ENCODE data around the gene CUX1. TPM values are rescaled to one million over a fixed set of nuclear protein-coding genes. Genes with fewer than 3 reads are reported as not detected.

The CUX1 gene
- total RNA-seq, 2 donors from 2014 or later = 87.6 to 120 TPM

GRCh38 chr7:101902680-101903514, 85.5 kb downstream of the CUX1 start:
- DNase-seq (ENCODE audit: low spot score) = no peak
- intact Hi-C loops (cut with DNase I) = no loop called here

GRCh38 chr7:101903515-101903868, 86.1 kb downstream of the CUX1 start:
- intact Hi-C loops (cut with DNase I) = no loop called here
- no peak for DNase-seq (ENCODE audit: low spot score)

- no peak for DNase-seq (ENCODE audit: low spot score)
- intact Hi-C loops (cut with DNase I) = no loop called here
Observed at GRCh38 chr7:101904019-101904418, 86.6 kb downstream of the CUX1 start.

GRCh38 chr7:101905203-101905865, 87.9 kb downstream of the CUX1 start:
- DNase-seq (ENCODE audit: low spot score) = no peak
- intact Hi-C loops (cut with DNase I) = no loop called here

- DNase-seq (ENCODE audit: low spot score) = no peak
- intact Hi-C loops (cut with DNase I) = no loop called here
Observed at GRCh38 chr7:101906291-101907240, 89.1 kb downstream of the CUX1 start.

GRCh38 chr7:101910991-101911799, 93.8 kb downstream of the CUX1 start:
- peak; percentile 85 for DNase-seq (ENCODE audit: low spot score)

GRCh38 chr7:101911800-101912715, 94.6 kb downstream of the CUX1 start:
- no peak for DNase-seq (ENCODE audit: low spot score)
- intact Hi-C loops (cut with DNase I) = no loop called here

More at GRCh38 chr7:101910991-101911799, 93.8 kb downstream of the CUX1 start:
- intact Hi-C loops (cut with DNase I) = no loop called here

GRCh38 chr7:101912716-101913110, 95.3 kb downstream of the CUX1 start:
- no peak for DNase-seq (ENCODE audit: low spot score)
- intact Hi-C loops (cut with DNase I) = no loop called here

GRCh38 chr7:101913247-101913721, 95.9 kb downstream of the CUX1 start:
- intact Hi-C loops (cut with DNase I) = no loop called here
- no peak for DNase-seq (ENCODE audit: low spot score)

GRCh38 chr7:101913851-101914250, 96.4 kb downstream of the CUX1 start:
- DNase-seq (ENCODE audit: low spot score) = no peak
- intact Hi-C loops (cut with DNase I) = no loop called here

- intact Hi-C loops (cut with DNase I) = no loop called here
Observed at GRCh38 chr7:101915000-101915399, 97.6 kb downstream of the CUX1 start.

GRCh38 chr7:101916041-101916800, 98.8 kb downstream of the CUX1 start:
- intact Hi-C loops (cut with DNase I) = no loop called here
- peak; percentile 19 for DNase-seq (ENCODE audit: low spot score)

More at GRCh38 chr7:101915000-101915399, 97.6 kb downstream of the CUX1 start:
- DNase-seq (ENCODE audit: low spot score) = no peak

GRCh38 chr7:101916876-101917275, 99.5 kb downstream of the CUX1 start:
- no peak for DNase-seq (ENCODE audit: low spot score)
- intact Hi-C loops (cut with DNase I) = no loop called here

GRCh38 chr7:101917566-101917965, 100.1 kb downstream of the CUX1 start:
- intact Hi-C loops (cut with DNase I) = no loop called here
- no peak for DNase-seq (ENCODE audit: low spot score)

GRCh38 chr7:101918426-101918825, 101.0 kb downstream of the CUX1 start:
- intact Hi-C loops (cut with DNase I) = no loop called here
- peak; percentile 62 for DNase-seq (ENCODE audit: low spot score)

GRCh38 chr7:101919363-101920115, 102.1 kb downstream of the CUX1 start:
- intact Hi-C loops (cut with DNase I) = no loop called here
- peak; percentile 72 for DNase-seq (ENCODE audit: low spot score)
